Activated CD4-positive, alpha-beta T cell treated with anti-CD3 and anti-CD28 coated beads for 36 hours (primary cell): ENCODE data around the gene ENGASE. TPM values are rescaled to one million over a fixed set of nuclear protein-coding genes. Genes with fewer than 3 reads are reported as not detected.

Experiments used
- ATAC-seq: fragments of 200-7000 bp; cut with Tn5 transposase; one replicate; pipeline ENCODE4 v1.10.0; 2021; ENCODE audit warnings: mild to moderate bottlenecking, moderate library complexity
- CTCF ChIA-PET: fragments of 350-600 bp; sonication (Branson Sonifier 250); formaldehyde crosslinking; loops from one replicate; lab custom pipeline; 2021; ENCODE audit warnings: antibody characterized with exemption; lab: Charles Lee
- POLR2A ChIA-PET: fragments of 350-600 bp; sonication (Branson Sonifier 250); formaldehyde crosslinking; loops from one replicate; lab custom pipeline; 2021; ENCODE audit warnings: antibody characterized with exemption, inconsistent platforms; lab: Charles Lee
- DNase-seq: peaks from one replicate; pipeline ENCODE4 v3.0.0-alpha.2; 2020
- H3K27ac Mint-ChIP-seq: one replicate; pipeline ENCODE4 v1.8.0; 2021; ENCODE audit warnings: mixed read lengths
- H3K27me3 Mint-ChIP-seq: one replicate; pipeline ENCODE4 v1.8.0; 2021; ENCODE audit warnings: mixed read lengths
- H3K36me3 Mint-ChIP-seq: one replicate; pipeline ENCODE4 v1.8.0; 2021; ENCODE audit warnings: low read depth, mixed read lengths
- H3K4me1 Mint-ChIP-seq: one replicate; pipeline ENCODE4 v1.8.0; 2021; ENCODE audit warnings: mixed read lengths
- H3K4me3 Mint-ChIP-seq: one replicate; pipeline ENCODE4 v1.8.0; 2021; ENCODE audit warnings: mild to moderate bottlenecking, moderate library complexity, mixed read lengths
- H3K9me3 Mint-ChIP-seq: one replicate; pipeline ENCODE4 v1.8.0; 2021; ENCODE audit warnings: low read depth, mixed read lengths
- intact Hi-C, 2 experiments: fragments of 100-400 bp; cut with DNase I in 1 of 2; cut with micrococcal nuclease in 1 of 2; formaldehyde crosslinking; loops; one replicate each; pipeline versions ENCODE4 v1.14.2 to v1.15.1; 2022 to 2024; cut with DNase I, micrococcal nuclease
- total RNA-seq, 2 experiments: library from RNA; stranded (reverse); gene quantifications; one replicate each; pipeline ENCODE4 v1.2.3, GENCODE V29; 2021

Gene ENGASE
- total RNA-seq, 2 experiments from 2014 or later, result 17.3 to 23.7 TPM

GRCh38 chr17:79082311-79083190 is 7.9 kb downstream of the ENGASE start:
- Mint-ChIP-seq H3K4me1 (no peaks in the 10 kb centered on the region), H3K9me3 (no peaks in the 10 kb centered on the region), H3K4me3 (no peak overlapping the region), H3K36me3 (peaks cover 12% of the 10 kb centered on the region), H3K27me3 (no peaks in the 10 kb centered on the region), H3K27ac (no peak overlapping the region)
- POLR2A ChIA-PET, result no interaction called here
- DNase-seq, result peak; percentile 67
- ATAC-seq, result peak; percentile 67
- intact Hi-C loops, result loop anchor here (1.0 to 5.0 kb wide), 2 partner anchors 35 to 36 kb away; no protein-coding TSS in a partner anchor
- CTCF ChIA-PET, result interaction anchor here (0.6 to 1.7 kb wide), 11 partner anchors 10 to 667 kb away, joined by 3 to 7 read pairs (median 4); no protein-coding TSS in a partner anchor

GRCh38 chr17:79083191-79083971 is 8.8 kb downstream of the ENGASE start:
- Mint-ChIP-seq H3K27ac (no peak overlapping the region), H3K27me3 (no peaks in the 10 kb centered on the region), H3K36me3 (peaks cover 12% of the 10 kb centered on the region), H3K9me3 (no peaks in the 10 kb centered on the region), H3K4me1 (no peaks in the 10 kb centered on the region), H3K4me3 (no peak overlapping the region)
- CTCF ChIA-PET, result interaction anchor here (0.7 to 1.7 kb wide), 5 partner anchors 10 to 173 kb away, joined by 3 to 5 read pairs (median 3); no protein-coding TSS in a partner anchor
- DNase-seq (no peak), ATAC-seq (no peak)
- POLR2A ChIA-PET, result no interaction called here
- intact Hi-C loops, result loop anchor here in 1 of 2 experiments (5.0 kb wide), 1 partner anchor 36 kb away; no protein-coding TSS in a partner anchor

GRCh38 chr17:79084291-79085153 is 9.9 kb downstream of the ENGASE start:
- no peaks in the 10 kb centered on the region for H3K4me1 Mint-ChIP-seq
- POLR2A ChIA-PET, result no interaction called here
- no peak overlapping the region for H3K4me3 Mint-ChIP-seq
- intact Hi-C loops, result loop anchor here in 1 of 2 experiments (5.0 kb wide), 1 partner anchor 37 kb away; no protein-coding TSS in a partner anchor
- peaks cover 12% of the 10 kb centered on the region for H3K36me3 Mint-ChIP-seq
- CTCF ChIA-PET, result interaction anchor here (1.0 to 7.1 kb wide), 4 partner anchors 9 to 317 kb away, joined by 3 to 62 read pairs (median 6); no protein-coding TSS in a partner anchor
- H3K27me3 Mint-ChIP-seq, result no peaks in the 10 kb centered on the region
- H3K9me3 Mint-ChIP-seq, result no peaks in the 10 kb centered on the region
- ATAC-seq (no peak), DNase-seq (no peak)
- H3K27ac Mint-ChIP-seq, result no peak overlapping the region

- Mint-ChIP-seq H3K36me3 (peaks cover 6% of the 10 kb centered on the region), H3K9me3 (no peaks in the 10 kb centered on the region), H3K27ac (no peak overlapping the region), H3K4me1 (no peaks in the 10 kb centered on the region), H3K4me3 (no peak overlapping the region), H3K27me3 (no peaks in the 10 kb centered on the region)
- ChIA-PET CTCF (interaction anchor here (1.0 to 7.1 kb wide), 4 partner anchors 8 to 316 kb away, joined by 3 to 62 read pairs (median 6); no protein-coding TSS in a partner anchor), POLR2A (no interaction called here)
- no peak for ATAC-seq
- DNase-seq, result no peak
- intact Hi-C loops, result no loop called here
Observed at GRCh38 chr17:79085154-79085920, 10.7 kb downstream of the ENGASE start.

- DNase-seq (no peak), ATAC-seq (no peak)
- no peaks in the 10 kb centered on the region for H3K4me1 Mint-ChIP-seq
- no peaks in the 10 kb centered on the region for H3K27me3 Mint-ChIP-seq
- no peaks in the 10 kb centered on the region for H3K9me3 Mint-ChIP-seq
- no peak overlapping the region for H3K4me3 Mint-ChIP-seq
- no peak overlapping the region for H3K27ac Mint-ChIP-seq
- H3K36me3 Mint-ChIP-seq, result no peaks in the 10 kb centered on the region
- ChIA-PET POLR2A (no interaction called here), CTCF (interaction anchor here (0.6 to 7.1 kb wide), 3 partner anchors 13 to 386 kb away, joined by 3 to 62 read pairs (median 6); no protein-coding TSS in a partner anchor)
- intact Hi-C loops, result no loop called here
Observed at GRCh38 chr17:79085921-79086551, 11.4 kb downstream of the ENGASE start.

- intact Hi-C loops, result loop anchor here (1.0 kb wide), 4 partner anchors 41 to 621 kb away; no protein-coding TSS in a partner anchor
- H3K36me3 Mint-ChIP-seq, result no peaks in the 10 kb centered on the region
- POLR2A ChIA-PET, result no interaction called here
- CTCF ChIA-PET, result interaction anchor here (0.6 to 7.1 kb wide), 10 partner anchors 8 to 385 kb away, joined by 3 to 62 read pairs (median 4); no protein-coding TSS in a partner anchor
- no peaks in the 10 kb centered on the region for H3K9me3 Mint-ChIP-seq
- H3K4me1 Mint-ChIP-seq, result no peaks in the 10 kb centered on the region
- H3K4me3 Mint-ChIP-seq, result no peak overlapping the region
- no peak for DNase-seq
- no peak for ATAC-seq
- H3K27ac Mint-ChIP-seq, result no peak overlapping the region
- no peaks in the 10 kb centered on the region for H3K27me3 Mint-ChIP-seq
Observed at GRCh38 chr17:79086609-79087427, 12.2 kb downstream of the ENGASE start.

GRCh38 chr17:79087428-79088143 is 13.0 kb downstream of the ENGASE start:
- peak; percentile 86 for DNase-seq

GRCh38 chr17:79088247-79088996 is 13.8 kb downstream of the ENGASE start:
- H3K9me3 Mint-ChIP-seq, result no peaks in the 10 kb centered on the region
- ATAC-seq (no peak), DNase-seq (no peak)
- no peaks in the 10 kb centered on the region for H3K36me3 Mint-ChIP-seq
- H3K4me1 Mint-ChIP-seq, result no peaks in the 10 kb centered on the region
- no peak overlapping the region for H3K27ac Mint-ChIP-seq
- POLR2A ChIA-PET, result interaction anchor here (0.6 kb wide), 1 partner anchor 29 kb away, joined by 5 read pairs; no protein-coding TSS in a partner anchor
- intact Hi-C loops, result no loop called here
- H3K27me3 Mint-ChIP-seq, result peaks cover 5% of the 10 kb centered on the region
- H3K4me3 Mint-ChIP-seq, result no peak overlapping the region
- CTCF ChIA-PET, result interaction anchor here (0.6 to 7.1 kb wide), 7 partner anchors 10 to 313 kb away, joined by 3 to 62 read pairs (median 4); no protein-coding TSS in a partner anchor

More at GRCh38 chr17:79087428-79088143, 13.0 kb downstream of the ENGASE start:
- ATAC-seq, result peak; percentile 91
- Mint-ChIP-seq H3K36me3 (no peaks in the 10 kb centered on the region), H3K4me1 (no peaks in the 10 kb centered on the region), H3K27ac (no peak overlapping the region), H3K27me3 (peaks cover 5% of the 10 kb centered on the region), H3K4me3 (no peak overlapping the region), H3K9me3 (no peaks in the 10 kb centered on the region)
- intact Hi-C loops, result loop anchor here (1.0 kb wide), 4 partner anchors 41 to 621 kb away; no protein-coding TSS in a partner anchor
- CTCF ChIA-PET, result interaction anchor here (0.6 to 7.1 kb wide), 10 partner anchors 9 to 313 kb away, joined by 3 to 62 read pairs (median 4); no protein-coding TSS in a partner anchor
- POLR2A ChIA-PET, result interaction anchor here (0.6 kb wide), 1 partner anchor 28 kb away, joined by 5 read pairs; no protein-coding TSS in a partner anchor
